Measurements from ENCODE around the gene PSME3.

Gene PSME3

DNA sequence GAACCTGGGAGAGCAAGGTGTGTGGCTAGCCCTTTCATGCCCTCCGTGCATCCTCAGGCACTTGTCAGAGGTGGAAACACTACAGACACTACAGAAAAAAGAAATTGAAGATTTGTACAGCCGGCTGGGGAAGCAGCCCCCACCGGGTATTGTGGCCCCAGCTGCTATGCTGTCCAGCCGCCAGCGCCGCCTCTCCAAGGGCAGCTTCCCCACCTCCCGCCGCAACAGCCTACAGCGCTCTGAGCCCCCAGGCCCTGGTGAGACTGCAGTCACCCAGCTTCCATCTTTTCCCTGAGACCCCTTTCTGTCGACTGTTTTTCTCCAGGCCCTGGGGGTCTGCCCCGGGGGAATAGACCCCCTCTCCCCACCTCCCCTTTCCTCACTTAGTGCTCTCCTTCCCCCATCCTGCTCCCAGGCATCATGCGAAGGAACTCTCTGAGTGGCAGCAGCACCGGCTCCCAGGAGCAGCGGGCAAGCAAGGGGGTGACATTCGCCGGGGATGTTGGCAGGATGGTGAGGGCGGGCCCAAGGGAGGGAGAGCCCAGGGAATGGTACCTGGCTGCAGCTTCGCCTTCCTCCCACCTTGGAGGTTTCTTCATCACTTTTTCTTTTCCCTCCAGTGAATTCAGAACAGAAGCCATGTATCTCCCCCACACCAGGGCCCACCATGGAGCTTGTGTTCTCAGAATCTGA is 37.0 kb upstream of the PSME3 start:
- Histone ChIP-seq H3K9me3 (ENCODE audit: control insufficient read depth, low read length) (no peaks in the 10 kb centered on the region), H3K4me3 (ENCODE audit: insufficient read depth, low read depth, low read length, poor library complexity, severe bottlenecking) (no peak overlapping the region), H3K36me3 (ENCODE audit: control insufficient read depth, insufficient read depth, low read length) (no peaks in the 10 kb centered on the region), H3K4me1 (ENCODE audit: control insufficient read depth, insufficient read depth, low read length, poor library complexity, severe bottlenecking) (peaks cover 15% of the 10 kb centered on the region), H3K27me3 (replicated peaks; ENCODE audit: control insufficient read depth, insufficient read depth, low read length, poor library complexity, severe bottlenecking) (no peaks in the 10 kb centered on the region), H3K27ac (ENCODE audit: insufficient read depth, low read length, poor library complexity, severe bottlenecking) (no peak overlapping the region)
- DNase-seq = no peak

GRCh38 chr17:42797067-42798007 is 35.9 kb upstream of the PSME3 start:
- Histone ChIP-seq H3K4me3 (ENCODE audit: insufficient read depth, low read depth, low read length, poor library complexity, severe bottlenecking) (peak overlapping the region; percentile 90), H3K36me3 (ENCODE audit: control insufficient read depth, insufficient read depth, low read length) (no peaks in the 10 kb centered on the region), H3K27me3 (replicated peaks; ENCODE audit: control insufficient read depth, insufficient read depth, low read length, poor library complexity, severe bottlenecking) (no peaks in the 10 kb centered on the region), H3K9me3 (ENCODE audit: control insufficient read depth, low read length) (no peaks in the 10 kb centered on the region), H3K27ac (ENCODE audit: insufficient read depth, low read length, poor library complexity, severe bottlenecking) (no peak overlapping the region), H3K4me1 (ENCODE audit: control insufficient read depth, insufficient read depth, low read length, poor library complexity, severe bottlenecking) (peaks cover 15% of the 10 kb centered on the region)
- no peak for DNase-seq

DNA sequence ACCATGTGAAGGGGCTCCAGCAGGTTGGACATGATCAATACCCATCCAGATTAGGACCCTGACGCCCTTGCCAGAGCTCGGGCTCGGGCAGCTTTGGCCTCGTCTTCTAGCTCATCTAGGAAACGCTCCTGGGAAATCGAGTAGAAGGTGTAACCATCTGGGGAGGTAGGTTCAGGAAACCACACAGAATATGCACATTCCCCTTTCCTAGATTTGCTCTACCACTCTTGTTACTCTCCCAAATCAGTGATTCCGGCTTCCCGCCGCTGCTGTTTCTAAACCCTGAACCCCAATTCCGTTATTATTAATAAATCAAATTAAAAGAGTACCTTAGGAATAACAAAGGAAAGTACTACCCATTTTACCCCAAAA is 35.2 kb upstream of the PSME3 start:
- Histone ChIP-seq H3K27me3 (replicated peaks; ENCODE audit: control insufficient read depth, insufficient read depth, low read length, poor library complexity, severe bottlenecking) (no peaks in the 10 kb centered on the region), H3K9me3 (ENCODE audit: control insufficient read depth, low read length) (no peaks in the 10 kb centered on the region), H3K36me3 (ENCODE audit: control insufficient read depth, insufficient read depth, low read length) (no peaks in the 10 kb centered on the region), H3K27ac (ENCODE audit: insufficient read depth, low read length, poor library complexity, severe bottlenecking) (peak overlapping the region; percentile 47), H3K4me3 (ENCODE audit: insufficient read depth, low read depth, low read length, poor library complexity, severe bottlenecking) (peak overlapping the region; percentile 90), H3K4me1 (ENCODE audit: control insufficient read depth, insufficient read depth, low read length, poor library complexity, severe bottlenecking) (peaks cover 15% of the 10 kb centered on the region)
- no peak for DNase-seq

DNA sequence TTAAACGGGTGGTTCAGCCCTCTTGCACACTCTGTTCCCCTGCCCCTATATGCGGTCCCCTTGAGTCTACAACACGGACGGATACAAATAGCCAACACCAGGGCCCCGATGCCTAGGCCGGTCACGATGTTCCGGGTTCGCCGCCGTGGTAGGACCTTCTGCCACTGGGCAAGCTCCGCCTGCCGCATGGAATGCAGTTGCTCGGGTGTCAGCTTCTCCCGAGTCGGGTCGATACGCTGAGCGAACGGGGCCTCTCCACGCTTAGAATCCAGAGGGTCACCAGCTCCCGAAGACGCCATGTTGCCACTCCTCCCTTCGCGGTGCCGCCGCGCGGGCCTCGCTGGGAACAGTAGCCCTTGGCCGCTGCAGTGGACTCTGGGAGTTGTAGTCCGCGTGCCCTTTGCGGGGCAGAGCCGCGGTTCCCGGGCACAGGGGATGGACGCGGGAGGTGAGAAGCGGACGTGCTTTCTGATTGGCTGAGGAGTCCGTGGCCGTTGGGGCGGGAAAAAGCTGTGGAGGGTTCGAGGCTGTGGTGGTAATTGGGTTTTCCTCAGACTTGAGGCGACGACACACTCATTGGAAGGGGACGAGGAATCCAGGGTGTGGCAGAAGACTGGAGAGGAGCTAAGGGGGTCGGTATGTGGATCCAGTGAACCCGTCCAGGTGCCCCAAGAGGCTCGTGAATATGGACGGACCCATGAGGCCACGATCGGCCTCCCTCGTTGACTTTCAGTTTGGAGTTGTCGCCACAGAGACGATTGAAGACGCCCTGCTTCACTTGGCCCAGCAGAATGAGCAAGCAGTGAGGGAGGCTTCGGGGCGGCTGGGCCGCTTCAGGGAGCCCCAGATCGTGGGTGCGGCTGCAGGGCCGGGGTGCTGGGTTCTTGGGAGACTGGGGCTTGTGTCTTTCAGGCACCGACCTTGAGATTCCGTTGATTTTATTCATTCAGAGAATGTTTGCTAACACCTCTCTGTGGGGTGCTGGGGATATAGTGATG is 34.5 kb upstream of the PSME3 start, which contains the start of the genes CNTD1 and COA3:
CNTD1 (plus strand) TSS at position 479 of the 998 bp plus-strand sequence; CDS start at position 686, 207 bp downstream.
COA3 (minus strand) TSS at position 322 of the 998 bp plus-strand sequence; CDS start at position 299, 23 bp downstream.
- peak; percentile 35 to 55 (median 49) for DNase-seq

DNA sequence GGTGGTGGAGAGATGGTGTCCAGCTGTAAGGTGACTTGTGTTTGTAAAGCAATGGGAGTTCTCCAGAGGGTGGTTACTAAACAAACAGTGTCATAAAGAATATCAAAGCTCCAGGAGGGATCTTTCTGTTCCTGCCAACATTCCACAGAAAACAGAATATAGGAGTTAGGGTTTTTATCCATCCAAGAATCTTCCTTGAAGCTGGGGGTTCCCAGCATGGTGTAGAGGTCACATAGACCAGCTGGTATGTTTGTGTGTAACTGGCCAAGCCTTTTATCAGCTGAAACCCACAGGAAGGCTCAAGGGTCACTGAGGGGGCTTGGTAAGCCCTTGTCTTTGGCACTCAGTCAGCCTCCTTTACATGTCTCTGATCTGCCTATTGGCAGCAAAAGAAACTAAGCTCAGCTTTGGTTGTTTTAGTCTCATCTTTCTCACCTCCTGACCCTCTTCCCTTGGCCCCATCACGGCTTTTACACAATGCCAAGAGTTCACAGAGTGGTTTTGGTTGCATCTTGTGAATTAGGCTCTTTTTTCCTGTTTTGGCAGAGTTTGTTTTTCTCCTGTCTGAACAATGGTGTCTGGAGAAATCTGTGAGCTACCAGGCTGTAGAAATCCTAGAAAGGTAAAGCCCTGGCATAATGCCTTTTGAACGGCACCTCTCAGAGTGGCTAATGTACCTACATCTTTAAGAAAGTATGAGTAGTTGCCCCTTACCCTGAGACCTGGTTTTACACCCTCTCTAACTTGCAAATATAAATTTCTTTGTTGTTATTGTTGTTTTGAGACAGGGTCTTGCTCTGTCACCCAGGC is 29.9 kb upstream of the PSME3 start:
- Histone ChIP-seq H3K9me3 (ENCODE audit: control insufficient read depth, low read length) (no peaks in the 10 kb centered on the region), H3K27ac (ENCODE audit: insufficient read depth, low read length, poor library complexity, severe bottlenecking) (no peak overlapping the region), H3K4me3 (ENCODE audit: insufficient read depth, low read depth, low read length, poor library complexity, severe bottlenecking) (no peak overlapping the region), H3K36me3 (ENCODE audit: control insufficient read depth, insufficient read depth, low read length) (no peaks in the 10 kb centered on the region), H3K27me3 (replicated peaks; ENCODE audit: control insufficient read depth, insufficient read depth, low read length, poor library complexity, severe bottlenecking) (no peaks in the 10 kb centered on the region), H3K4me1 (ENCODE audit: control insufficient read depth, insufficient read depth, low read length, poor library complexity, severe bottlenecking) (peaks cover 4% of the 10 kb centered on the region)
- no peak for DNase-seq

More for the DNA sequence above, 34.5 kb upstream of the PSME3 start, which contains the start of the genes CNTD1 and COA3:
- peaks cover 15% of the 10 kb centered on the region for H3K4me1 ChIP-seq (ENCODE audit: control insufficient read depth, insufficient read depth, low read length, poor library complexity, severe bottlenecking)
- no peaks in the 10 kb centered on the region for H3K9me3 ChIP-seq (ENCODE audit: control insufficient read depth, low read length)
- no peaks in the 10 kb centered on the region for H3K36me3 ChIP-seq (ENCODE audit: control insufficient read depth, insufficient read depth, low read length)
- peak within 1 kb of the TSS; percentile 90 for H3K4me3 ChIP-seq (ENCODE audit: insufficient read depth, low read depth, low read length, poor library complexity, severe bottlenecking)
- H3K27me3 ChIP-seq (replicated peaks; ENCODE audit: control insufficient read depth, insufficient read depth, low read length, poor library complexity, severe bottlenecking) = no peaks in the 10 kb centered on the region
- H3K27ac ChIP-seq (ENCODE audit: insufficient read depth, low read length, poor library complexity, severe bottlenecking) = peak within 1 kb of the TSS; percentile 47

GRCh38 chr17:42804918-42805367 is 28.3 kb upstream of the PSME3 start:
- H3K27me3 ChIP-seq (replicated peaks; ENCODE audit: control insufficient read depth, insufficient read depth, low read length, poor library complexity, severe bottlenecking) = no peaks in the 10 kb centered on the region
- H3K4me1 ChIP-seq (ENCODE audit: control insufficient read depth, insufficient read depth, low read length, poor library complexity, severe bottlenecking) = no peaks in the 10 kb centered on the region
- H3K27ac ChIP-seq (ENCODE audit: insufficient read depth, low read length, poor library complexity, severe bottlenecking) = no peak overlapping the region
- H3K36me3 ChIP-seq (ENCODE audit: control insufficient read depth, insufficient read depth, low read length) = peaks cover 8% of the 10 kb centered on the region
- DNase-seq = no peak
- H3K4me3 ChIP-seq (ENCODE audit: insufficient read depth, low read depth, low read length, poor library complexity, severe bottlenecking) = no peak overlapping the region
- no peaks in the 10 kb centered on the region for H3K9me3 ChIP-seq (ENCODE audit: control insufficient read depth, low read length)

DNA sequence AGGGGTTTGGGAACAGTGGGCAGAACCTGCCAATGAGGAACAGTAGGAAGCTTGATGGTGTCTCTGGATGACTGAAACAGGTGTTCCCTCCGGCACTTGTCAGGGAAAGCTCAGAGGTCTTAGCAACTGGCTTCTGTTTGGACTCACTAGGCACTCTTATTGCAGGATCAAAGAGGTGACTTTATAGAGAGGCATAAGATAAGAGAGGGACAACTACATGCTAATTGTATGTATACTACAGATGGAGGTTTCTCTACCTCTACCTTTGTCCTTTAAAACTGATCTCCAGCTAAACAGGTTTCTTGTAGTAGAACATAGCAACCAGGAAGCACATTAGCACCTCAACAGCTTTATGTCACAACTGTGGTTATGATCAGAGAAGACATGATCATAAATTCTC is 26.9 kb upstream of the PSME3 start:
- H3K36me3 ChIP-seq (ENCODE audit: control insufficient read depth, insufficient read depth, low read length) = peaks cover 21% of the 10 kb centered on the region
- DNase-seq = no peak
- H3K4me1 ChIP-seq (ENCODE audit: control insufficient read depth, insufficient read depth, low read length, poor library complexity, severe bottlenecking) = no peaks in the 10 kb centered on the region
- H3K27me3 ChIP-seq (replicated peaks; ENCODE audit: control insufficient read depth, insufficient read depth, low read length, poor library complexity, severe bottlenecking) = no peaks in the 10 kb centered on the region
- no peak overlapping the region for H3K27ac ChIP-seq (ENCODE audit: insufficient read depth, low read length, poor library complexity, severe bottlenecking)
- H3K9me3 ChIP-seq (ENCODE audit: control insufficient read depth, low read length) = no peaks in the 10 kb centered on the region
- no peak overlapping the region for H3K4me3 ChIP-seq (ENCODE audit: insufficient read depth, low read depth, low read length, poor library complexity, severe bottlenecking)

GRCh38 chr17:42809250-42809649 is 23.9 kb upstream of the PSME3 start:
- no peak overlapping the region for H3K4me3 ChIP-seq (ENCODE audit: insufficient read depth, low read depth, low read length, poor library complexity, severe bottlenecking)
- H3K9me3 ChIP-seq (ENCODE audit: control insufficient read depth, low read length) = no peaks in the 10 kb centered on the region
- peaks cover 42% of the 10 kb centered on the region for H3K36me3 ChIP-seq (ENCODE audit: control insufficient read depth, insufficient read depth, low read length)
- no peak for DNase-seq
- no peak overlapping the region for H3K27ac ChIP-seq (ENCODE audit: insufficient read depth, low read length, poor library complexity, severe bottlenecking)
- no peaks in the 10 kb centered on the region for H3K4me1 ChIP-seq (ENCODE audit: control insufficient read depth, insufficient read depth, low read length, poor library complexity, severe bottlenecking)
- no peaks in the 10 kb centered on the region for H3K27me3 ChIP-seq (replicated peaks; ENCODE audit: control insufficient read depth, insufficient read depth, low read length, poor library complexity, severe bottlenecking)
